ENCODE measurements around the gene PTPRG.

DNA sequence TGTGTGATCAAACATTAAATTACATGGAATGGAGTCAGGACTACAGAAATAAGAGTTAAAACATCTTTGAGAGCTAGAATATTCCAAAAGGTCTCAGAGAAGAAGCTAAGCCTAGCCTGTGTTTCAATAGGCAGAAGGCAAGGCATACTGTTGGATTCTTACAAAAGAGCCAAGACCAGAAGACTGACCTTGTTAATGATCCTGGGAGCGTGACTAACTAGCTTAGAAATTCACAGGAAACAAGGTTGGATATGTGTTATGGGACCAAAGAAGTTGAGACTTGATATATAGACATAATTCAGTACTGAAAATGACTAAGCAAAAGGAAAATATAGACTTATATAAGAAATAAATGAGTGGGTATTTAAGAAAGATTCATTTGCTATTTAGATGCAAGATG lies 761.9 kb downstream of the PTPRG start:
- TF ChIP-seq CTCF (IDR thresholded peaks at IDR 0.05) (no peak), POLR2A (IDR thresholded peaks at IDR 0.05) (no peak)

All from body of pancreas (tissue), 4 donors.